Activated CD4-positive, alpha-beta T cell treated with anti-CD3 and anti-CD28 coated beads for 24 hours (primary cell): ENCODE results near the gene KCNK5.

Experiments used
- DNase-seq, 2 donors: peaks; one replicate each; pipeline ENCODE4 v3.0.0-alpha.2; 2020; ENCODE audit warnings: low read depth in 2 of 2

The KCNK5 gene

GRCh38 chr6:39240155-39240757 is 11.0 kb upstream of the KCNK5 start:
- DNase-seq: no peak

GRCh38 chr6:39239527-39240154 is 10.4 kb upstream of the KCNK5 start:
- DNase-seq: no peak

GRCh38 chr6:39236742-39237141 is 7.5 kb upstream of the KCNK5 start:
- no peak for DNase-seq

GRCh38 chr6:39233333-39233732 is 4.1 kb upstream of the KCNK5 start:
- no peak for DNase-seq

GRCh38 chr6:39231521-39232243 is 2.4 kb upstream of the KCNK5 start:
- DNase-seq: no peak

- no peak for DNase-seq
Measured at GRCh38 chr6:39230654-39231035, 1.4 kb upstream of the KCNK5 start.

- DNase-seq: peak; percentile 38 to 40
Measured at GRCh38 chr6:39228111-39228971, 934 bp downstream of the KCNK5 start.

- DNase-seq: no peak
Measured at GRCh38 chr6:39227476-39227875, 1.8 kb downstream of the KCNK5 start.

GRCh38 chr6:39226639-39227329 is 2.5 kb downstream of the KCNK5 start:
- DNase-seq: no peak

GRCh38 chr6:39225946-39226437 is 3.3 kb downstream of the KCNK5 start:
- DNase-seq: peak in 1 of 2 donors; percentile 24

- DNase-seq: no peak
Measured at GRCh38 chr6:39225543-39225942, 3.7 kb downstream of the KCNK5 start.

- DNase-seq: no peak
Measured at GRCh38 chr6:39224523-39225182, 4.6 kb downstream of the KCNK5 start.

- no peak for DNase-seq
Measured at GRCh38 chr6:39224011-39224410, 5.3 kb downstream of the KCNK5 start.

- DNase-seq: no peak
Measured at GRCh38 chr6:39223555-39223954, 5.7 kb downstream of the KCNK5 start.

- DNase-seq: no peak
Measured at GRCh38 chr6:39223061-39223460, 6.2 kb downstream of the KCNK5 start.

- no peak for DNase-seq
Measured at GRCh38 chr6:39221779-39222641, 7.3 kb downstream of the KCNK5 start.

GRCh38 chr6:39221115-39221514 is 8.2 kb downstream of the KCNK5 start:
- DNase-seq: no peak

GRCh38 chr6:39218868-39219567 is 10.3 kb downstream of the KCNK5 start:
- DNase-seq: no peak

- DNase-seq: no peak
Measured at GRCh38 chr6:39217177-39217864, 12.0 kb downstream of the KCNK5 start.
